GM19395 (cell line): ENCODE data around the gene NLRP8.
"Not testable (repeated sequence)": the region's sequence is repeated elsewhere in the genome, so short reads cannot be mapped to it uniquely, and the experiment has no call there.

Source experiments
- ATAC-seq: cut with Tn5 transposase; IDR thresholded peaks from one replicate; pipeline ENCODE4 v1.9.1; 2021; ENCODE audit warnings: mild to moderate bottlenecking, moderate library complexity; ENCODE audit not compliant: unreplicated experiment

The NLRP8 gene

DNA sequence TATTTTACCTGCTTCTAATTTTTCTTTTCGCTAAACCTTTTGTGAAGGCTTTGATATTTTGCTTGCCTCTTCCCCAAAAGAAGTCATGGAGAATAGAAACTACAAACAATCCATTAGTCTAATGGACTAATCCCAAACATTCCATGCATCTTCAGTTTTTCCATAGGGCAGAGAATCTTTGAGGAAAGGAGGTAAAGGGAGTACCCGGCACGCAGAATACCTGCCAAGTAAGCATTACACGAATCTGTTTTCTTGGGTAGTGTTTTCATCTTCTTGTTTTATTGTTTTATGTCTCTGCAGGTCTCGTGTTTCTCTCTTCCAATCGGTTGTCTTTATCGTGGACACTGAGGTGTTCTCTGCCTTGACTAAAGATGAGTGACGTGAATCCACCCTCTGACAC is at the start of gene NLRP8:
TSS of gene NLRP8 (plus strand) at position 301 of the 400 bp plus-strand sequence.
- no peak for ATAC-seq

DNA sequence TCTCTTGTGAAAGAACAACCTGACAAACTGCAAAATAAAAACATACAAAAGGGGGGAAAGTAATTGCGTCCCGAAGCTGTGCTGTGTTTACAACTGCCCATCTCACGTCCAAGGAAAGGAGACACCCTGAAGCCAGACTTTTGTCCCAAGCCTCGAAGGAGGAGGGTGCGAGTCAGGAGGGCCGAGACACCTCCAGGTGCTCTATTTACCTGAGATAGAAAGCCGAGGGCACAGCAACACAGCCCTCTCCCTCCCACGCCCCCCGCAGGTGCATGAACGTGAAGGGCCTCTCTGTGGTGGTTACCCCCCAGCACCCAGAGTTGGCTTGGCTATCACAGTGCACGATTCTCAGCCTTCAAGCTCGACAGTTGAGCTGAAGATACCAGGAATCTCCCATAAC is 48.7 kb upstream of the NLRP8 start:
- ATAC-seq: no peak

DNA sequence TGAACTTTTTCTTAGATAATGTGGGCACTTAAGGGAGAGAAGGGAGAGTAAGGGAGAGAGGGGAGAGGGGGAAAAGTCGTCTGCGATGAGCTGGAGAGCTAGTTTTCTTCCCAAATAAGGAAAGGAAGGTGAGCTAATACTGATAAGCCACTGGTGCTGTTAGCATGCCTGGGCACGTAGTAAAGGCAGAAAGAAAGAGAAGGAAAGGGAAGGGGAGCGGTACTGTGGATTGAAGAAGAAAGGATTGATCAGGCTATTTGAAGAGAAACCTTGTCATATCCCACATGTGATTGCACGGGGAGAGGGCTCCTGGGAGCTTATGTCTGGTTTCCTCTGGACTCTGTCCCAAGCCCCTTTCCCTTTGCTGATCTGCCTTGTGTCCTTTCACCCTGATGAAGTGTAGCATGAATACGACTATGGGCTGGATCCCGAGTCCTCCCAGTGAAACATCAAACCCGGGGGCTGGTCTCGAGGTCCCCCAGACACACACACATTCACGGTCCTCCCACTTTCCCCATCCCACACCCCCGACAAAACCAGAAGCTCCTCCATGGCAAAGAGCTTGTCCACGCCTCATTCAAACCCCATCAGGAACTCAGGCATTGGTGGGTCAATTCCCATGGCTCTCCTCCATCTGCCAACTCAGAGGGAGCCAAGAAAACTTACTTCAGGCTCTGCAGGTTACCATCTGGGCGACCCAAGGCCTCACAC is 46.1 kb upstream of the NLRP8 start:
- no peak for ATAC-seq

DNA sequence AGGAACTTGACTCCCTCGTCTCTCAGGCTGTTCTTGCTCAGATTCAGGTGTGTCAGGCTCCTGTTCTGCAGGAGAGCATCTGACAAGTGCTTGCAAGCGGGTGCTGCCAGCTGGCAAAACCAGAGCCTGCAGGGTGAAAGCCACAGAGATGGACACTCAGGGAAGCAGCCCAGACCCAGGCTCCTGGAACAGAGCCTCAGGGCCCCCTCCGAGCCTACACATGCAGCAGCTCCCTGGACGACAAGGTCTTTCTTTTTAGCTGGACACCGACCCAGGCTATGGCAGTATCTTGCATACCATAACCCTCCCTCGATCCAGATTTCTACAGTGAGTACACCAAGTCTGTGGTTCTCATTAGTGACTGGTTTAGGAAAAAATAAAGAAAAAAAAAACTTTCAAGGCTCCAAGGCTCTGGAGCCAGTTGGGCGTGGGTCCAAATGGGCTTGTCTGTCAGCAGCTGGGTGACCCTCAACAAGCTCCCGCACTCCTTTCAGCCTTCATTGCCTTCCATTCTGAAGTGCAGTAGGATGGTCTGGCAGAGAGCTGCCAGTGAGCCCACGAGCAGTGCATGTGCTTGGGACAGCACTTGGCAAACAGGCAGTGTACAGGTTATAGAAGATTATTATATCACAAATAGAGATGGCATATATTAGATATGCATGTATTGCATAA is 45.4 kb upstream of the NLRP8 start:
- ATAC-seq: no peak

DNA sequence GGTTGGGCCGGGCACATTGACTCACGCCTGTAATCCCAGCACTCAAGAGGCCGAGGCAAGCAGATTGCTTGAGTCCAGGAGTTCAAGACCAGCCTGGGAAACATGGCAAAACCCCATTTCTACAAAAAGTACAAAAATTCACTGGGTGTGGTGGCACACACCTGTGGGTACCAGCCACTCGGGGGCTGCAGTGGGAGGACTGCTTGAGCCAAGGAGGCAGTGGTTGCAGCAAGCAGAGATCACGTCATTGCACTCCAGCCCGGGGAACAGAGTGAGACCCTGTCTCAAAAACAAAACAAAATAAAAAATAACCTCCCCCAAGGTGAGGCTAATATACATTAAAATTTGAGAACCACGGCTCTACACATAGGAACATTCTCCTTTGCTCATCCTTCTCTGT is 40.3 kb upstream of the NLRP8 start:
- no peak for ATAC-seq

DNA sequence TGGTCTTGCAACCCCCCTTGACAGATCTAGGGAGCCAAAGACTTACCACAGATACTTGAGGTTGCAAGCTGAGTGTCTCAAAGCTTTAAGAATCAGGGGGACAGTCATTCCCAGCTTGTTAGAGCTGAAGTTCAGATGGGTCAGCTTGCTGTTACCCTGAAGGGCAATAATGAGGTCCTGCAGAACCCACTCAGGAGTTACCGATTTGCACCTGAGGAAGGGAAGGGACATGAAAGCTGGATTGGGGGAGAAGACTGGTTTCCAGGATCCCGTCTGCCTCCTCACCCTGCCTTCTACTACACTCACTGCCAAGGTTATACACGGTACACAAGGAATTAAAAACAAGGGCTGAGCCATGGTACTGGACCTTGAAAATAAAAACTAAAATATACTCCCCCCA is 39.9 kb upstream of the NLRP8 start:
- no peak for ATAC-seq

DNA sequence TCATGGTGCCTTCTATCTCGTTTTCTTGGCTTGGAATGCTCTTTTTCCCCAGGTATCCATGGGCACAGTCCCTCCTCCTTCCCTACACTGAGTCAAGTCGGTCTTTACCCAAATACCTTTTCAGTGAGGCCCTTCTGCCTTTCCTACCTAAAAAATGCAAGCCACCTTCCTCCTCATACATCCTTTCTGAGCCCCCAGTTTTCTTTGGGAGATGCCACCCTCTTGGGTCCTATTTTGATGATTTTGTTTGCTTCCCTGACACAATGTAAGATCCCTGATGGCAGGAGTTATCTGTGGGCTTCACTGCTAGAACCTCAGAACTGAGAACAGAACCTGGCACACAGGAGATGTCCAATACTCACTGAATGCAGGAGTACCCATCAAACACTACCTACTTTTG is 37.8 kb upstream of the NLRP8 start:
- ATAC-seq: no peak

DNA sequence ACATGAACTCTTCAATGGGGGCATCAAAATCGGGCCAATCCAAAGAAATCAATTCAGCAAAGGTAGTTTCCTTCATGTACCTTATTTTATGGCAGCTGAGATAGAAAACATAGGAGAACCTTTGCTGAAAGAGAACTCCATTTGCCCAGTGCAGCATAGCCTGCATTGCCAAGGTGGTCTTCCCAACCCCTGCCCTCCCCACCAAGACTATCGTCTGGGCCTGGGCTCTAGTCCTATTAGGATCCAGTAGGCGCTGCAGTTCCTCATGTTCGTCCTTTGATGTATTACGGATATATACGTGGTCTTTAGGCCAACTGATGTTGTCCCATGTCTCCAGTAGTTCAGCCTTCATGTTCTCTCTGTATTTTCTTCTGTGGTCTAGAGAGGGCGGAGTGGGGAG is 34.7 kb upstream of the NLRP8 start:
- no peak for ATAC-seq

DNA sequence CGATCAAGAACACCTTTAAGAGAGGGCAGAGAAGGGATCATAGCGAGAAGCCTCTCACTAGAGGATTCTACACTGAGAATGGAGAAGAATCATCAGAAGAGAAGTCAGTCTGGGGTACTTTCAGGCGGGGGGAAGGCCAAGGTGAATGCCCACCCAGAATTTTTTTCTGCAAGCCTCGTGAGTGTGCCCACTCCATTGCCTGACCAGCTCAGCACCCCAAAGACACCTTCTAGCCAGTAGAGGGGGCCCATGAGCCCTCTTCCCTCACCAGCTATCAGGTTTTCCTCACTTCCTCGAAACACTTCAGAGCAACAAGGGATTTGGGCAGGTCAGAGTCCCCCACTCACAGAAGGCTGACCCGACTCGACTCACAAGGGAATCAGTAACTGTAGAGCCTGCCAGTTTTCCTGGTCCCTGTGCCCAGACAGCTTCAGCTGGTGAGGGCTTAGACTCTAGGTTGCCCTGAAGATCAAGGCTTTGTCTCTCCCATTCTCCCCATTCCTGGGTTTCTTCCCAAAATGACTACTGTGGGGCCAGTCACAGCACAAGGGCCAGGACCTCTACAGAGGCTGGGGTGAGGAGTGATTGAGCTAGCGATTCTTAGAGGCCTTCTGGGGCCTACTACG is 33.9 kb upstream of the NLRP8 start:
- ATAC-seq: no peak

DNA sequence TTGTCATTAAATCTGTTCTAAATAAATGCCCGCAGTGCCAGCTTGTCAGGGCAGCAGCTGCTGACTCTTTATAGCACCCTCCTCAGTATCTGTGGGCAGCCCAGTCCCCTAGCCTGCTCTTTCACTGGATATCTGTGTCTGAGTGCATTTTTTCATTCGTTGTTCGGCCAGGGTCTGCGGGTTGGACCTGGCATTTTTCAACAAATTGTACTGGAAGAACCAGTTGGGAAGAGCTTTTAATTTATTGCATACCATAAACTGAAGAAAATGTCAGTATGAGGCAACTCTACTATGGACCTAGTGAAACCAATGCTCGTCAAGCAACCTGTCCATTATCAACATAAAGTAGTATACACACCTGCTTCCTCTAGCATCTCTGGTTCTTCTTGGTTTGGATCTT is 24.1 kb upstream of the NLRP8 start:
- ATAC-seq: no peak

DNA sequence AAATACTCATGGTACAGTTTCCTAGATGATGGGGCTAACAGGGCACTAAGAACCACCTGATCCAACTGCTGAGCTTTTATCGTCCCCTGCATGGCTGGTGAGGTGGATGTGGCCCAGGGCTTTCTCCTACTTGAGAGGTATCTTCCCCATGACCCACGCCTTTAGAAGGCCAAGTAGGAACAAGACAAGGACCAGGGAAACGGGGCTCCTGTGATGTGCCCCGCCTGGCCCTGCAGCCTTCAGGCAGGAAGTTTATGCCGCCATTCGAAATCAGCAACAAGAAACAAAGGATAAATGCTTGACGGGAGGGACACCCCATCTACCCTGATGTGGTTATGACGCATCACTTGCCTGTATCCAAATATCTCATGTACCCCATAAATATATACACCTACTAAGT is 19.6 kb upstream of the NLRP8 start:
- ATAC-seq: no peak

DNA sequence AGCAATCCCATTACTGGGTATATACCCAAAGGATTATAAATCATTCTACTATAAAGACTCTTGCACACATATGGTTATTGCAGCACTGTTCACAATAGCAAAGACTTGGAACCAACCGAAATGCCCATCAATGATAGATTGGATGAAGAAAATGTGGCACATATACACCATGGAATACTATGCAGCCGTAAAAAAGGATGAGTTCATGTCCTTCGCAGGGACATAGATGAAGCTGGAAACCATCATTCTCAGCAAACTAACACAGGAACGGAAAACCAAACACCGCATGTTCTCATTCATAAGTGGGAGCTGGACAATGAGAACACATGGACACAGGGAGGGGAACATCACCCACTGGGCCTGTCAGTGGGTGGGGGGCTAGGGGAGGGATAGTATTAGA is 18.4 kb upstream of the NLRP8 start:
- ATAC-seq: not testable (repeated sequence)

DNA sequence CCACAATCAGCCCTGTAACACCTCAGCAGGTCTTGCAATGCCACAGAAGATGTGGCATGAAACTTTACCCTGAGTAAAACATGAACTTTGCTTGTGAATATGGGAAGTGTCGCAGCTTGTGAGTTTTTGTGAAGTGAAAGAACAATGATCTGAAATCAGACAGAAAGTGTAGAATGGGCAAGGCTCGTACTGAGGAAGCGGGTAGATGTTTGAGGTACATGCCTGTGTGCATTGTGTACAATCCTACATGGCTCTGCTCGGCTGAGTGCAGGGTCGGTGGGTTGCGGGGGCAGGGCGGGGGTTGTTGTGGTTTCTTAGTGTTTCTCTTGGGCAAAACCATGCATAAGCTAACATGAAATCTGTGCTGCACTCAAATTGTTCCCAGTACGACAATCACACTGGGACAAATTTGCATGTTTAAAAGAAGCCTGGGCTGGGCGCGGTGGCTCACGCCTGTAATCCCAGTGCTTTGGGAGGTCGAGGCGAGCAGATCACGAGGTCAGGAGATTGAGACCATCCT is 16.6 kb upstream of the NLRP8 start:
- ATAC-seq: no peak

DNA sequence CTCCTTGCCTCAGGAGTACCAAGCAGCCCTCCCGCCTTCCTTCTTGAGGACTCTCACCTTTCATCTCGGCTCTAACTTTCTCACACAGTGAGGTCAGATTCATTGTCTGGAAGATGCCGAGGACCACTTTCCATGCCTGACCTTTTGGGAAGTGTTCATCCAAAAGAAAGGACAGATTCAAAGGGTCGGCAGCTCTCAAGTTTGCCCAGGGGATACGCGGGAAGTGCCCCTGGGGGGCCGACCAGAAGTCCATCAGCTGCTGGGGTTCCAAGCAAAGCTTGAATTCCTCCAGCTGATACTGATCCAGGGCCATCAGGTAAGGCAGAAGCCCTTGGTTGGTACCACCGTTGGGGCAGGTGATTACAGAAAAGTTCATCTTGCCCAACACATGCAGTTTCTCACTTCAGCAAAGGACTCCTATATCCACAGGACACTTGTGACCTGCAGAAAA is 15.7 kb upstream of the NLRP8 start, which contains the start of gene NLRP13:
TSS of gene NLRP13 (minus strand) at position 401 of the 451 bp plus-strand sequence. CDS start at position 376, 25 bp downstream.
- no peak for ATAC-seq

DNA sequence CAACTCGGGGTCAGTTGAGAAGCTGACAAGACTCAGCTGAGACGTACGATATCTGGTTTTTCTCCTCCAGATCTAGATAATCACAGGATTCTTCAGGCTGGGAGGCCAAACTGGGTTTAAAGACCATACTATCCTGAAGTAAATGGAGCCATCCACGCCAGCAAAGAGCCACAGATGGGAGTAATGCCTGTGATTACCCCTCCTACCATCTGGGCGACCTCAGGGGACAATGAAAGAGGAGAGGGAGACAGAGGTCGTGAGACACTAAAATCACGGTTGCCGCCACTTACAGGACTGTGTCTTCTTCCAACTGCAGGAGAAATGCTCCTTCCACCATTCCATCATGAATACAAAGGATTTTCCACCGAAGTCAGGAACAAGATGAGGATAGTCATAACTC is 12.4 kb upstream of the NLRP8 start:
- ATAC-seq: no peak

DNA sequence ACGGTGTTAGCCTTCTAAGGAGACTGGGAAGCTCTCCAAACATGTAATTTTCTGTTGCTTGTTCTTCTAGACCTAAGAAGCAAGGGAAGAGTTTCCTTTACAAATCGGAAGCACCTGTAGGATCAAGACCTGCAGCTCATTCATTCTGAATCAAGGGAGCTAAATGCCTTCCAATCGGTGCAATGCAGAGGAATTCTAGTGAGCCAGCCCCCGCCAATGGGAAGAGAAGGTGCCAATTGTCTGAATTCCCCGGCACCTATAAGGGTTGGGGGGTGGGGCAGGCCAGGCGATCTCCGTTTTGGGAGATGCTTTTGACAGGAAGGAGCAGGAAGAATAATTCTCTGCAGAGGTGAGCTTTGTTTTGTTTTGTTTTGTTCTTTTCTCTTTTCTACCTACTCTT is 8.4 kb upstream of the NLRP8 start:
- ATAC-seq: no peak

DNA sequence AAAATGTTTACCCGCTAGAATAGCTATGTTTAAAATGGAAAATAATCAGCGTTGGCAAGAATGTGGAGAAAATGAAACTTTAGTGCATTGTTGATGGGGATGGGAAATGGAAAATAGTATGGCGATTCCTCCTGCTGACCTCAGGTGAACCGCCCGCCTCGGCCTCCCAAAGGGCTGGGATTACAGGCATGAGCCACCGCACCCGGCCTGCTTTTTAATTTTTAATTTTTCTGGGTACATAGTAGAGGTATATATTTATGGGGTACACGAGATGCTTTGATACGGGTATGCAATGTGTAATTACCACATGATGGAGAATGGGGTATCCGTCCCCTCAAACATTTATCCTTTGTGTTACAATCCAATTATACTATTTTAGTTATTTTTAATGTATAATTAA is 7.3 kb upstream of the NLRP8 start:
- no peak for ATAC-seq

DNA sequence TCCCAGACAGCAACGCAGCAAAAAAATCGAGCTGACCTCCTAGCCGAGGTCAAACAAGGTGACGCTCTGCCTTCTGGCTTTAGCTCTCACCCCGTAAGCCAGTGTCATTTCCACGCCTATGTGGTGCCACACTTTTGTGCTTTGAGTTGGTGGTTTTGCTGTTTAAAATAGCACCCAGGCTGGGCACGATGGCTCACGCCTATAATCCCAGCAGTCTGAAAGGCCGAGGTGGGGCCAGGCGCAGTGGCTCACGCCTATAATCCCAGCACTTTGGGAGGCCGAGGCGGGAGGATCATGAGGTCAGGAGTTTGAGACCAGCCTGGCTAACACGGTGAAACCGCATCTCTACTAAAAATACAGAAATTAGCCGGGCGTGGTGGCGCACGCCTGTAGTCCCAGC is 2.9 kb downstream of the NLRP8 start:
- ATAC-seq: not testable (repeated sequence)

DNA sequence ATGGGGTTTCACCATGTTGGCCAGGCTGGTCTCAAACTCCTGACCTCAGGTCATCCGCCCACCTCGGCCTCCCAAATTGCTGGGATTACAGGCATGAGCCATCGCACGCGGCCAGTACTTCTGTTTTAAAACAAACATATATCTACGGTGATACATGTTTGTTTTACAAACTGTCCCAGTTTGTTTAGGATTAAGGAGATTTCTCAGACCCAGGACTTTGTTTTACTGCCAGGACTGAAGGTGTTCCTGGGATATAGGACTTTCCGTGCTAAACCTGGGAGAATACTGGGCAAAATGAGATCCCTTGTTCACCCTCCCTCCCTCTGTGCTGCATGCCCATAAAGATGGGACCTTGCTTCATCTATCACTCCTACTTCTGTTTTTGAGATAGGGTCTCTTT is 8.8 kb downstream of the NLRP8 start:
- no peak for ATAC-seq

DNA sequence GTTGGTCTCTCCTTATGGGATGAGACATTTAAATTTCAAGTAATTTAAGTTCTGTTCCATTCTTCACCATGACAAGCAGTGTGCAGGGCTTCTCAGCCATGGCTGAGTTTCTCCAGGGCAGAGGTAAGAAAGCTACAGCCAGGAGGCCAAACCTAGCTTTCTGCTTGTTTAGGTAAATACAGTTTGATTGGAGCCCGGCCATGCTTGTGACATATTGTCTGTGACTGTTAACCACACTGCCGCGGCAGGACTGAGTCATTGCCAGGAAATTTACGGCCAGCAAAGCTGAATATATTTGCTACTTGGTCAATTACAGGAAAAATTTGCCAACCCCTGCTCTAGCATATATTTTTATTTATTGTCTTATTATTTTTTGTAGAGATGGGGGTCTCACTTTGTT is 10.7 kb downstream of the NLRP8 start:
- no peak for ATAC-seq

DNA sequence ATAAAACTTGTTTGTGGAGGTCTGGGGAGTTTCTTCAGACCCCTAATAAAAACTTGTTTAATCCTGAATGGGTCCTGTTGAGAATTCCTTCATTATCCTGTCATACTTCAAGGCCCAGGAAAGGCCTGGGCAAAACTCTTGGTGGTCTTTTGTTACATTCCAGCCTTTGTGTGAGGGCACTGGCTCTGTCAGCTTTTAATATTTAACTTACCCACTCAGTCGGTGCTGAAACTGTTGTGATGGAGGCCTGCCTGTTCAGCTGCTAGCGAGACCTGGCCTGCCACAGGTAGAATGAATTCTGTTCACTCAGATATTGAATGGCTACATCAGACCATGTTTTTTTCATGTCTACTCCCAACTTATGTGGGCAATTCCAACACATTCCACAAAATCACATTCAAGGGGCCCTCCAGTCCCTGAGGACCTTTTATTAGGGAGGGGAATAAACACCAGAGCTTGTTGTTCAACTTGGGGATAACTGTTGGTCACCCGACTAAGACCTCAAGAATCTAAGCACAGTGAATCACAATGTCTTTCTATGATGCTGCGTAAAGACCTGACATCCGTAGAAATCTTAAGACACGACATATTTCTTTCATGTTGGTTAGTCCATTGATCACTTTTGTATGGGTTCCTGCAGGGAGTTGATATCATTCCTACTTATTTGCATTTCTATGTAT is 12.5 kb downstream of the NLRP8 start:
- no peak for ATAC-seq
